Neural cell (in vitro differentiated cells): ENCODE results near the gene MTX1. TPM values are rescaled to one million over a fixed set of nuclear protein-coding genes. Genes with fewer than 3 reads are reported as not detected.

ENCODE experiments used
- H2AFZ ChIP-seq: fragments of 200-600, 300-800 bp; sonication (generic), shearing (Covaris generic); 2 replicates; pipeline ENCODE4 v1.6.0; 2014; ENCODE audit warnings: low read depth, mild to moderate bottlenecking, antibody characterized with exemption, low read length, moderate library complexity
- H3F3A ChIP-seq: fragments of 200-600 bp; shearing (Covaris generic); 2 replicates; pipeline ENCODE4 v1.6.1; 2016; ENCODE audit warnings: mild to moderate bottlenecking, moderate library complexity, mixed read lengths, antibody characterized with exemption, low read length; ENCODE audit not compliant: insufficient read depth, poor library complexity, severe bottlenecking
- H3K27ac ChIP-seq: fragments of 200-600, 300-800 bp; sonication (generic), shearing (Covaris generic); 2 replicates; pipeline ENCODE4 v1.5.1; 2014; ENCODE audit warnings: mild to moderate bottlenecking, low read length, moderate library complexity
- H3K27me3 ChIP-seq: fragments of 300-800, 200-600 bp; sonication (generic), shearing (Covaris generic); 2 replicates; pipeline ENCODE4 v1.6.0; 2014; ENCODE audit warnings: mild to moderate bottlenecking, low read depth, low read length, moderate library complexity; ENCODE audit not compliant: insufficient read depth
- H3K36me3 ChIP-seq: fragments of 300-800, 200-600 bp; sonication (generic), shearing (Covaris generic); 2 replicates; pipeline ENCODE4 v1.5.1; 2014; ENCODE audit warnings: mild to moderate bottlenecking, antibody characterized with exemption, low read length, moderate library complexity; ENCODE audit not compliant: insufficient read depth
- H3K4me2 ChIP-seq: fragments of 300-800, 200-600 bp; sonication (generic), shearing (Covaris generic); 2 replicates; pipeline ENCODE4 v1.6.0; 2014; ENCODE audit warnings: mild to moderate bottlenecking, low read length
- H3K4me3 ChIP-seq: fragments of 300-800, 200-600 bp; sonication (generic), shearing (Covaris generic); 2 replicates; pipeline ENCODE4 v1.5.1; 2014; ENCODE audit warnings: mild to moderate bottlenecking, low read length, moderate library complexity
- H3K79me2 ChIP-seq: fragments of 200-600 bp; shearing (Covaris generic); replicated peaks from 2 replicates; pipeline ENCODE4 v1.6.0; 2014; ENCODE audit warnings: mild to moderate bottlenecking, low read length, moderate library complexity; ENCODE audit not compliant: insufficient read depth
- H3K9ac ChIP-seq: fragments of 300-800, 200-600 bp; sonication (generic), shearing (Covaris generic); 2 replicates; pipeline ENCODE4 v1.6.1; 2016; ENCODE audit warnings: mild to moderate bottlenecking, low read length, mixed read lengths
- H3K9me2 ChIP-seq: fragments of 200-600 bp; shearing (Covaris generic); 2 replicates; pipeline ENCODE4 v1.6.1; 2016; ENCODE audit warnings: mild to moderate bottlenecking, low read length, mixed read lengths; ENCODE audit not compliant: insufficient read depth
- H3K9me3 ChIP-seq: fragments of 200-600, 300-800 bp; sonication (generic), shearing (Covaris generic); 2 replicates; pipeline ENCODE4 v1.6.1; 2016; ENCODE audit warnings: mild to moderate bottlenecking, mixed run types, low read length, moderate library complexity, mixed read lengths
- H4K20me1 ChIP-seq: fragments of 200-600 bp; shearing (Covaris generic); 2 replicates; pipeline ENCODE4 v1.6.1; 2016; ENCODE audit warnings: mild to moderate bottlenecking, mixed run types; ENCODE audit not compliant: insufficient read depth
- EP300 ChIP-seq: fragments of 450-650 bp; conservative IDR thresholded peaks from 2 replicates; pipeline ENCODE4 v1.6.1; 2014; ENCODE audit warnings: antibody characterized with exemption, mild to moderate bottlenecking, moderate library complexity; ENCODE audit not compliant: poor library complexity, severe bottlenecking
- EZH2 ChIP-seq: fragments of 200-600, 300-800 bp; shearing (Covaris generic), sonication (generic); IDR thresholded peaks from 2 replicates; pipeline ENCODE4 v1.6.1; 2014; ENCODE audit warnings: antibody characterized with exemption, low read length, borderline replicate concordance, mild to moderate bottlenecking; ENCODE audit not compliant: insufficient read depth, poor library complexity, severe bottlenecking
- MXI1 ChIP-seq: fragments of 450-650 bp; conservative IDR thresholded peaks from 2 replicates; pipeline ENCODE4 v1.6.1; 2014; ENCODE audit warnings: antibody characterized with exemption, mild to moderate bottlenecking; ENCODE audit not compliant: poor library complexity, severe bottlenecking
- POLR2AphosphoS5 ChIP-seq: IDR thresholded peaks from 2 replicates; pipeline ENCODE4 v1.6.1; 2012
- RAD21 ChIP-seq: fragments of 450-650 bp; conservative IDR thresholded peaks from 2 replicates; pipeline ENCODE4 v1.6.1; 2014; ENCODE audit warnings: antibody characterized with exemption, mild to moderate bottlenecking, moderate library complexity
- SMC3 ChIP-seq: fragments of 450-650 bp; conservative IDR thresholded peaks from 2 replicates; pipeline ENCODE4 v1.6.1; 2014; ENCODE audit warnings: antibody characterized with exemption, mild to moderate bottlenecking, moderate library complexity; ENCODE audit not compliant: poor library complexity
- TAF1 ChIP-seq: IDR thresholded peaks from 2 replicates; pipeline ENCODE4 v1.6.1; 2012; ENCODE audit warnings: low read depth
- polyA minus RNA-seq: library from RNA; depleted of rRNA, polyadenylated mRNA; stranded (reverse); fragments of >200 nt; gene quantifications from 2 replicates; pipeline ENCODE4 v1.2.3, GENCODE V29; 2014
- polyA plus RNA-seq: library from polyadenylated mRNA; depleted of rRNA; stranded (reverse); fragments of >200 nt; gene quantifications from 2 replicates; pipeline ENCODE4 v1.2.3, GENCODE V29; 2014
- TF ChIP-seq, protein P1 (sequence below): IDR thresholded peaks from 2 replicates; pipeline ENCODE4 v1.6.1; 2012; ENCODE audit warnings: borderline replicate concordance
- TF ChIP-seq, protein P2 (sequence below): fragments of 450-650 bp; IDR thresholded peaks from 2 replicates; pipeline ENCODE4 v1.5.1; 2014; ENCODE audit warnings: antibody characterized with exemption, mild to moderate bottlenecking, moderate library complexity; ENCODE audit not compliant: poor library complexity, severe bottlenecking

Gene MTX1, protein sequence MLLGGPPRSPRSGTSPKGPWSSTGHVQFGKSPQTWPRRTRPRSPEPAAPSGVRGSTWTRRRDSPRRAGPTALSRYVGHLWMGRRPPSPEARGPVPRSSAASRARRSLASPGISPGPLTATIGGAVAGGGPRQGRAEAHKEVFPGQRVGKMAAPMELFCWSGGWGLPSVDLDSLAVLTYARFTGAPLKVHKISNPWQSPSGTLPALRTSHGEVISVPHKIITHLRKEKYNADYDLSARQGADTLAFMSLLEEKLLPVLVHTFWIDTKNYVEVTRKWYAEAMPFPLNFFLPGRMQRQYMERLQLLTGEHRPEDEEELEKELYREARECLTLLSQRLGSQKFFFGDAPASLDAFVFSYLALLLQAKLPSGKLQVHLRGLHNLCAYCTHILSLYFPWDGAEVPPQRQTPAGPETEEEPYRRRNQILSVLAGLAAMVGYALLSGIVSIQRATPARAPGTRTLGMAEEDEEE
- polyA plus RNA-seq (48.0 and 55.0 TPM in 2 replicates), polyA minus RNA-seq (19.6 and 23.1 TPM in 2 replicates)

DNA sequence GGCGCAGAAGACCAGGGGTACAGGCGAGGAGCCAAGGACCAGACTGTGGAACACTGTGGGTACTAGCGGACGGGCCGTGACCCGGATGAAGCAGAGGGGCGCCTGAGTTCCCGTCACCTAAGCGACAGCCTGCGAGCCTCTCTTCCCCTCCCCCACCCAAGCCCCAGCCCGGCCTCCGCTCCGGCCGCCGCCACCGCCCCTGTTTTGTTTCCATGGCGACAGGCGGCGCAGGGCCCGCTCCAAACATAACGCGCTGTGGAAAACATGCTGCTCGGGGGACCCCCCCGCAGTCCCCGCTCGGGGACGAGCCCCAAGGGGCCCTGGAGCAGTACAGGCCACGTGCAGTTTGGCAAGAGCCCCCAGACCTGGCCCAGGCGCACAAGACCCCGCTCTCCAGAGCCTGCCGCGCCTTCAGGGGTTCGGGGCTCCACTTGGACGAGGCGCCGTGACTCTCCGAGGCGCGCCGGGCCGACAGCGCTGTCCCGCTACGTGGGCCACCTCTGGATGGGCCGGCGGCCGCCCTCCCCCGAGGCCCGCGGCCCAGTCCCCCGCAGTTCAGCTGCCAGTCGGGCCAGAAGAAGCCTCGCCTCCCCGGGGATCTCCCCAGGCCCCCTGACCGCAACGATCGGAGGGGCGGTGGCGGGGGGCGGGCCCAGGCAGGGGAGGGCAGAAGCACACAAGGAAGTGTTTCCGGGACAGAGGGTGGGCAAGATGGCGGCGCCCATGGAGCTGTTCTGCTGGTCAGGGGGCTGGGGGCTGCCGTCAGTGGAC lies at the start of gene MTX1:
Gene MTX1, plus strand, starts transcription at position 155 of the 771 bp plus-strand sequence. Its CDS starts 110 bp downstream, at position 265.
- peak within 1 kb of the TSS; percentile 100 for H3K4me2 ChIP-seq
- H3K9me3 ChIP-seq, result no peaks in the 10 kb centered on the region
- H2AFZ ChIP-seq, result peak within 1 kb of the TSS; percentile 59
- H3F3A ChIP-seq, result peaks cover 6% of the 10 kb centered on the region
- peak; percentile 90 for TF ChIP-seq MXI1
- TF ChIP-seq EZH2, result no peak
- TF ChIP-seq, protein P1, sequence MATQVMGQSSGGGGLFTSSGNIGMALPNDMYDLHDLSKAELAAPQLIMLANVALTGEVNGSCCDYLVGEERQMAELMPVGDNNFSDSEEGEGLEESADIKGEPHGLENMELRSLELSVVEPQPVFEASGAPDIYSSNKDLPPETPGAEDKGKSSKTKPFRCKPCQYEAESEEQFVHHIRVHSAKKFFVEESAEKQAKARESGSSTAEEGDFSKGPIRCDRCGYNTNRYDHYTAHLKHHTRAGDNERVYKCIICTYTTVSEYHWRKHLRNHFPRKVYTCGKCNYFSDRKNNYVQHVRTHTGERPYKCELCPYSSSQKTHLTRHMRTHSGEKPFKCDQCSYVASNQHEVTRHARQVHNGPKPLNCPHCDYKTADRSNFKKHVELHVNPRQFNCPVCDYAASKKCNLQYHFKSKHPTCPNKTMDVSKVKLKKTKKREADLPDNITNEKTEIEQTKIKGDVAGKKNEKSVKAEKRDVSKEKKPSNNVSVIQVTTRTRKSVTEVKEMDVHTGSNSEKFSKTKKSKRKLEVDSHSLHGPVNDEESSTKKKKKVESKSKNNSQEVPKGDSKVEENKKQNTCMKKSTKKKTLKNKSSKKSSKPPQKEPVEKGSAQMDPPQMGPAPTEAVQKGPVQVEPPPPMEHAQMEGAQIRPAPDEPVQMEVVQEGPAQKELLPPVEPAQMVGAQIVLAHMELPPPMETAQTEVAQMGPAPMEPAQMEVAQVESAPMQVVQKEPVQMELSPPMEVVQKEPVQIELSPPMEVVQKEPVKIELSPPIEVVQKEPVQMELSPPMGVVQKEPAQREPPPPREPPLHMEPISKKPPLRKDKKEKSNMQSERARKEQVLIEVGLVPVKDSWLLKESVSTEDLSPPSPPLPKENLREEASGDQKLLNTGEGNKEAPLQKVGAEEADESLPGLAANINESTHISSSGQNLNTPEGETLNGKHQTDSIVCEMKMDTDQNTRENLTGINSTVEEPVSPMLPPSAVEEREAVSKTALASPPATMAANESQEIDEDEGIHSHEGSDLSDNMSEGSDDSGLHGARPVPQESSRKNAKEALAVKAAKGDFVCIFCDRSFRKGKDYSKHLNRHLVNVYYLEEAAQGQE, result no peak
- TF ChIP-seq, protein P2, sequence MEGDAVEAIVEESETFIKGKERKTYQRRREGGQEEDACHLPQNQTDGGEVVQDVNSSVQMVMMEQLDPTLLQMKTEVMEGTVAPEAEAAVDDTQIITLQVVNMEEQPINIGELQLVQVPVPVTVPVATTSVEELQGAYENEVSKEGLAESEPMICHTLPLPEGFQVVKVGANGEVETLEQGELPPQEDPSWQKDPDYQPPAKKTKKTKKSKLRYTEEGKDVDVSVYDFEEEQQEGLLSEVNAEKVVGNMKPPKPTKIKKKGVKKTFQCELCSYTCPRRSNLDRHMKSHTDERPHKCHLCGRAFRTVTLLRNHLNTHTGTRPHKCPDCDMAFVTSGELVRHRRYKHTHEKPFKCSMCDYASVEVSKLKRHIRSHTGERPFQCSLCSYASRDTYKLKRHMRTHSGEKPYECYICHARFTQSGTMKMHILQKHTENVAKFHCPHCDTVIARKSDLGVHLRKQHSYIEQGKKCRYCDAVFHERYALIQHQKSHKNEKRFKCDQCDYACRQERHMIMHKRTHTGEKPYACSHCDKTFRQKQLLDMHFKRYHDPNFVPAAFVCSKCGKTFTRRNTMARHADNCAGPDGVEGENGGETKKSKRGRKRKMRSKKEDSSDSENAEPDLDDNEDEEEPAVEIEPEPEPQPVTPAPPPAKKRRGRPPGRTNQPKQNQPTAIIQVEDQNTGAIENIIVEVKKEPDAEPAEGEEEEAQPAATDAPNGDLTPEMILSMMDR, result no peak
- peak; percentile 87 for TF ChIP-seq POLR2AphosphoS5
- peak; percentile 25 for TF ChIP-seq TAF1
- no peak for TF ChIP-seq SMC3
- peak within 1 kb of the TSS; percentile 100 for H3K27ac ChIP-seq
- H3K27me3 ChIP-seq, result no peaks in the 10 kb centered on the region
- H3K36me3 ChIP-seq, result no peaks in the 10 kb centered on the region
- H3K79me2 ChIP-seq, result peaks cover 24% of the 10 kb centered on the region
- no peaks in the 10 kb centered on the region for H4K20me1 ChIP-seq
- H3K9me2 ChIP-seq, result no peaks in the 10 kb centered on the region
- H3K9ac ChIP-seq, result peak within 1 kb of the TSS; percentile 100
- peak within 1 kb of the TSS; percentile 91 for H3K4me3 ChIP-seq

DNA sequence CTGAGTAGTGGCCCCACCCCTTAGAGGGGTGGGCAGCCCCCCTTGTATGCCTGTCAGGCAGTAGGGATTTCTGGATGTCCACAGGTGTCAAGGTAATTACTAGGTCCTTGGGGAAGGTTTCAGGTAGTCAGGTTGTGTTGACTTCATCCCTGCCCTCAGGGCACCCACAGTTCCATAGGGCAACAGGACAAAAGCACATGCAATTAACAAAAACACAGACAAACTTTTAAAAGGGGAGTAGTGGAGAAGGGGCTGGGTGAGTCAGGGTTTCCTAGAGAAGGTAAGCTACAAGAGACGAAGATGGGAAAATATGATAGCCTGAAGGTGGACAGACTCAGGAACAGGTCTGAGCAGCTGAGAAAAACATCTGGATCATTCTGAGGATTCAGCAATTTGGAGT lies 49.5 kb upstream of the MTX1 start:
- H3K9me3 ChIP-seq, result no peaks in the 10 kb centered on the region
- H3K27ac ChIP-seq, result no peak overlapping the region
- H3K36me3 ChIP-seq, result no peaks in the 10 kb centered on the region
- H4K20me1 ChIP-seq, result no peaks in the 10 kb centered on the region
- H3K9me2 ChIP-seq, result no peaks in the 10 kb centered on the region
- no peaks in the 10 kb centered on the region for H3K27me3 ChIP-seq
- no peak overlapping the region for H2AFZ ChIP-seq
- H3K4me2 ChIP-seq, result no peak overlapping the region
- no peak overlapping the region for H3K9ac ChIP-seq
- no peaks in the 10 kb centered on the region for H3F3A ChIP-seq
- no peak overlapping the region for H3K4me3 ChIP-seq
- no peak for TF ChIP-seq EZH2
- no peak for TF ChIP-seq TAF1
- TF ChIP-seq, protein P2, result no peak
- no peak for TF ChIP-seq EP300
- no peak for TF ChIP-seq SMC3
- TF ChIP-seq, protein P1, result no peak
- TF ChIP-seq RAD21, result no peak
- no peak for TF ChIP-seq POLR2AphosphoS5
- no peak for TF ChIP-seq MXI1
- no peaks in the 10 kb centered on the region for H3K79me2 ChIP-seq
